ENCODE results near the gene TEX50. TPM values are rescaled to one million over a fixed set of nuclear protein-coding genes. Genes with fewer than 3 reads are reported as not detected.

The TEX50 gene, protein sequence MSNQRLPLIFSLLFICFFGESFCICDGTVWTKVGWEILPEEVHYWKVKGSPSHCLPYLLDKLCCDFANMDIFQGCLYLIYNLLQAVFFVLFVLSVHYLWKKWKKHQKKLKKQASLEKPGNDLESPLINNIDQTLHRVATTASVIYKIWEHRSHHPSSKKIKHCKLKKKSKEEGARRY
- total RNA-seq, result not detected in 2 replicates

DNA sequence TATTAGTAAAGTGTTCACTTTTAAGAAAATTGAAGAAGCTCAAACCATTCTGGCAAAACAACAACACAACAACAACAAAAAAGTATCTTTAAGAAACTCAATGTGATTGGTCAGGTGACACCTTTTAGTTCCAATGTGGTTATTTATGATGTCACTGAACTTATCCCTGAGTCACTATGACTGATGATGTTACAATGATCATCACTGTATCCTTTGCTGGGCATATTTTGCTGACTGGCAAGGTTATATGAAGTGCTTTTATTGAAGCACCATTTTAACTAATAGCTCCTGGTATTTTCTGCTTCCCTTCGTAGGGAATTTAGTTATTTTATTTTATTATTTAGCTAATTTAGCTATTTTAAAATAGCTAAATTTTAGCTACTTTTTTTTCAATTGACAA, at the start of gene TEX50:
Gene TEX50, plus strand, starts transcription at position 223 of the 400 bp plus-strand sequence. CDS start 184 bp downstream, outside the sequence.

DNA sequence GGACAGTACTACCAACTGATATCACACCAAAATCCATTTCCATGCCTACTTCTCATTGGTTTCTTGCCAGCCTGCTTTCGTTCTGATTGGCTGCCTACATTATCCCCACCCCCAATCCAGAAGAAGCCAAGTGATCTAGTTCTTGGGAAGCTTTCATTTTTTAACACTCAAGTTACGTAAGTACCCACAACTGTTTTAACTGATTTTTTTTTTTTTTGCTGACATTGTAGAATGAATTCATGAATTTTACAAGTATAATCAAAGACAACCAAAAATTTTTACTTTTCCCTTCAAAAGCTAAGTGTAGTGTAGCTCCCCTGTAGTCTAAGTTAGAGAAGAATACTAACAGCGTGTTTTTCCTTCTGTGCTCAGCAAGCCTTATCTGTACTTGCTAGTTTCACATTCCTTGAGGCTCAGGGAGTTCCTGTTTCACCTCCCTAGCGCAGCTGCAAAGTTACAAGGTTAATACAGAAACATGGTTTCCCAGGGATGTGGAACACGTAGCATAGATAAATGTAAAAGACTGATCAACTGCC, 32.0 kb upstream of the TEX50 start, which contains the start of gene SLC9C2:
Gene SLC9C2, minus strand, starts transcription at position 17 of the 536 bp plus-strand sequence. CDS start 1,296 bp downstream, outside the sequence.

DNA sequence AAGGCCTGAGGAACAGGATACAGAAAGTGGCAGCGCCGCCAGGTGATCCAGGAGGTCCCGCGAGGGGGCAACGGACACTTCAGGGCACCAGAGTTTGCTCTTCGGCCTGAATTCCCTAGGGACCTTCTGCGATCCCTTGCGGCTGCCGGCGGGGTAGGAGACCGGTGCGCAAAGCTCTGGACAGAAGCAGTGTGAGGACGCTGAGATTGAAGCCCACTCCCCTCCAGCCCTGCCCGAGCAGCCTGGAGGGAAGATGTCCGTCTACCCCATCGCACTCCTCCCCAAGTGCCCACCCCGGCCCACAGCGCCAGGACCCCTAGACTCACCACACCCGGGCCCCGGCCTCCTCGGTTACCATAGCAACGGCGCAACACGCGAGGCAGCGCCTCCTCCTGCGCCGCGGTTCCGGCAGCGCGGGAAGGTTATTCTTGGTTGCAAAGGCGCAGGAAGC, 34.4 kb downstream of the TEX50 start, which contains the start of gene ANKRD45:
Gene ANKRD45, minus strand, starts transcription at position 361 of the 451 bp plus-strand sequence. CDS start 10,433 bp downstream, outside the sequence.

Other genes starting within 250 kb of the TEX50 start
- gene PRDX6, start 158.0 kb upstream of the TEX50 start, total RNA-seq, result 108 TPM in 2 replicates
- not detected in 2 replicates for gene SLC9C2, start 32.3 kb upstream of the TEX50 start, total RNA-seq
- 0.16 and 0.36 TPM in 2 replicates for gene ANKRD45, start 34.5 kb downstream of the TEX50 start, total RNA-seq
- gene KLHL20, start 79.6 kb downstream of the TEX50 start, total RNA-seq, result 29.3 and 36.8 TPM in 2 replicates
- 16.9 and 20.0 TPM in 2 replicates for gene DARS2, start 189.3 kb downstream of the TEX50 start, total RNA-seq
- gene CENPL, start 189.5 kb downstream of the TEX50 start, total RNA-seq, result 7.8 and 8.5 TPM in 2 replicates
- 194 and 228 TPM in 2 replicates for gene GAS5, start 232.7 kb downstream of the TEX50 start, total RNA-seq
- gene ZBTB37, start 233.0 kb downstream of the TEX50 start, total RNA-seq, result 12.0 and 12.6 TPM in 2 replicates

Data from hair follicle dermal papilla cell (primary cell).